ENCODE results near the gene PLEKHA1. TPM values are rescaled to one million over a fixed set of nuclear protein-coding genes. Genes with fewer than 3 reads are reported as not detected.

Gene PLEKHA1
- total RNA-seq, 2 experiments from 2014 or later, result 5.5 to 7.3 TPM

GRCh38 chr10:122469848-122470247, 95.3 kb downstream of the PLEKHA1 start:
- no peak for TF ChIP-seq EZH2phosphoT487 (IDR thresholded peaks at IDR 0.05; ENCODE audit: borderline replicate concordance, low read depth, low read length)
- TF ChIP-seq CTCF (conservative IDR thresholded peaks at IDR 0.05; ENCODE audit: low read length), result no peak
- CTCF ChIA-PET (ENCODE audit: unreplicated experiment), result no interaction called here
- Histone ChIP-seq H3K27ac (ENCODE audit: low read depth, low read length, poor library complexity, severe bottlenecking) (no peak overlapping the region), H3K4me3 (ENCODE audit: low read depth, low read length, poor library complexity, severe bottlenecking) (no peak overlapping the region), H3K9me2 (ENCODE audit: insufficient read depth, low read length) (no peaks in the 10 kb centered on the region), H2AFZ (ENCODE audit: low read length) (no peak overlapping the region), H3K4me2 (ENCODE audit: low read length) (no peak overlapping the region), H3K4me1 (ENCODE audit: insufficient read depth, low read length, poor library complexity, severe bottlenecking) (no peaks in the 10 kb centered on the region), H3K36me3 (ENCODE audit: insufficient read depth, low read length) (no peaks in the 10 kb centered on the region), H3K79me2 (ENCODE audit: insufficient read depth, low read depth, low read length) (no peaks in the 10 kb centered on the region), H4K20me1 (ENCODE audit: insufficient read depth, low read length) (no peaks in the 10 kb centered on the region), H3K9me3 (ENCODE audit: low read length) (no peaks in the 10 kb centered on the region)
- BruUV-seq (replicated peaks), result no TSS peak
- POLR2A ChIA-PET, result no interaction called here
- DNase-seq (ENCODE audit: low spot score), result no peak
- intact Hi-C loops (cut with micrococcal nuclease; ENCODE audit: unreplicated experiment), result no loop called here

GRCh38 chr10:122471531-122472177, 97.1 kb downstream of the PLEKHA1 start:
- H3K4me2 ChIP-seq (ENCODE audit: low read length), result no peak overlapping the region
- intact Hi-C loops (cut with micrococcal nuclease; ENCODE audit: unreplicated experiment), result no loop called here
- no peak for TF ChIP-seq CTCF (conservative IDR thresholded peaks at IDR 0.05; ENCODE audit: low read length)
- TF ChIP-seq EZH2phosphoT487 (IDR thresholded peaks at IDR 0.05; ENCODE audit: borderline replicate concordance, low read depth, low read length), result no peak
- H3K9me2 ChIP-seq (ENCODE audit: insufficient read depth, low read length), result no peaks in the 10 kb centered on the region
- no peak overlapping the region for H3K27ac ChIP-seq (ENCODE audit: low read depth, low read length, poor library complexity, severe bottlenecking)
- POLR2A ChIA-PET, result no interaction called here
- no TSS peak for BruUV-seq (replicated peaks)
- no peak overlapping the region for H3K4me3 ChIP-seq (ENCODE audit: low read depth, low read length, poor library complexity, severe bottlenecking)
- no peak for DNase-seq (ENCODE audit: low spot score)
- no peaks in the 10 kb centered on the region for H3K4me1 ChIP-seq (ENCODE audit: insufficient read depth, low read length, poor library complexity, severe bottlenecking)
- H4K20me1 ChIP-seq (ENCODE audit: insufficient read depth, low read length), result no peaks in the 10 kb centered on the region
- H3K36me3 ChIP-seq (ENCODE audit: insufficient read depth, low read length), result no peaks in the 10 kb centered on the region
- no peaks in the 10 kb centered on the region for H3K9me3 ChIP-seq (ENCODE audit: low read length)
- no peak overlapping the region for H2AFZ ChIP-seq (ENCODE audit: low read length)
- CTCF ChIA-PET (ENCODE audit: unreplicated experiment), result no interaction called here
- H3K79me2 ChIP-seq (ENCODE audit: insufficient read depth, low read depth, low read length), result no peaks in the 10 kb centered on the region

- Histone ChIP-seq H3K4me1 (ENCODE audit: insufficient read depth, low read length, poor library complexity, severe bottlenecking) (no peaks in the 10 kb centered on the region), H3K9me2 (ENCODE audit: insufficient read depth, low read length) (no peaks in the 10 kb centered on the region), H4K20me1 (ENCODE audit: insufficient read depth, low read length) (no peaks in the 10 kb centered on the region), H3K36me3 (ENCODE audit: insufficient read depth, low read length) (no peaks in the 10 kb centered on the region), H3K4me2 (ENCODE audit: low read length) (no peak overlapping the region), H2AFZ (ENCODE audit: low read length) (no peak overlapping the region), H3K9me3 (ENCODE audit: low read length) (no peaks in the 10 kb centered on the region), H3K4me3 (ENCODE audit: low read depth, low read length, poor library complexity, severe bottlenecking) (no peak overlapping the region), H3K79me2 (ENCODE audit: insufficient read depth, low read depth, low read length) (no peaks in the 10 kb centered on the region), H3K27ac (ENCODE audit: low read depth, low read length, poor library complexity, severe bottlenecking) (no peak overlapping the region)
- ChIA-PET CTCF (ENCODE audit: unreplicated experiment) (no interaction called here), POLR2A (no interaction called here)
- no peak for TF ChIP-seq EZH2phosphoT487 (IDR thresholded peaks at IDR 0.05; ENCODE audit: borderline replicate concordance, low read depth, low read length)
- no peak for TF ChIP-seq CTCF (conservative IDR thresholded peaks at IDR 0.05; ENCODE audit: low read length)
- intact Hi-C loops (cut with micrococcal nuclease; ENCODE audit: unreplicated experiment), result no loop called here
- BruUV-seq (replicated peaks), result no TSS peak
- no peak for DNase-seq (ENCODE audit: low spot score)
These were observed 98.6 kb downstream of the PLEKHA1 start for GRCh38 chr10:122473116-122473515.

Measured in OCI-LY7 (cell line).